ENCODE results near the gene MFF. TPM values are rescaled to one million over a fixed set of nuclear protein-coding genes. Genes with fewer than 3 reads are reported as not detected.

The MFF gene
- total and polyA plus RNA-seq, 2 of the 8 experiments (the other 6 are each of a cell fraction or from before 2014, with no cell fraction given) = 36.2 to 86.8 TPM

DNA sequence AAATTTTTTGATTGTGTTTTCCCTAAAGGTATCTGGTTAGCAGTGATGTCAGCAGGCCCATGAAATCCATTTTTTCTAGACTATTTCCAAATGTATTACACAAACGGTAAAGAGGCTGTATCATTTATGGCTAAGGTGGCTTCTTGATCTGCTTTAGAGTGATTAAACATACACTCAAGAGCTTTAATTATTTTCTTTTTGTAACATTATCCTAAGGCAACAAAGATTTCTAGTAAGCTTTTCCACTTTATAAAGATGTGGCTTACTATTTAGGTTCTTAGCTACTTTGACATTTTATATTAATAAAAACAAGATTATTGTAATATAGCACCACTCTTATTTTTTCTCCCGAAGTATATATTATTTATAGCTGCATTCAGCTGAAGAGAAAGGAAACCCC lies 16.5 kb downstream of the MFF start:
- no peak overlapping the region for H2BK120ac ChIP-seq (replicated peaks; ENCODE audit: low read depth, low read length)
- H4K20me1 ChIP-seq (replicated peaks in 1 of 2; ENCODE audit: control insufficient read depth in 1 of 2, insufficient read depth in 2 of 2, low read length in 2 of 2) = peaks cover 0 to 3% of the 10 kb centered on the region in 2 experiments
- DNase-seq (ENCODE audit: low read depth in 1 of 2, low spot score in 2 of 2) (no peak), FAIRE-seq (no peak)
- TF ChIP-seq SIX5 (IDR thresholded peaks at IDR 0.05; ENCODE audit: low read depth, low read length) = no peak
- TF ChIP-seq NRF1 (IDR thresholded peaks at IDR 0.05; ENCODE audit: low read depth, low read length) = no peak
- H3K27ac ChIP-seq (ENCODE audit: low read depth, low read length) = no peak overlapping the region
- CTCF ChIA-PET (ENCODE audit: partially characterized antibody) = no interaction called here
- POLR2A ChIA-PET (ENCODE audit: partially characterized antibody) = no interaction called here
- H2BK5ac ChIP-seq (ENCODE audit: low read depth, low read length) = no peak overlapping the region
- H4K91ac ChIP-seq (replicated peaks; ENCODE audit: insufficient read length, low read length) = no peak overlapping the region
- H2BK12ac ChIP-seq (ENCODE audit: low read depth, low read length) = no peak overlapping the region
- no peaks in the 10 kb centered on the region for H3K79me2 ChIP-seq (ENCODE audit: control insufficient read depth in 1 of 2, insufficient read depth in 2 of 2, low read length in 2 of 2)
- no peak overlapping the region for H2BK20ac ChIP-seq (ENCODE audit: low read length)
- no peak overlapping the region for H3K56ac ChIP-seq (replicated peaks; ENCODE audit: insufficient read length, low read depth, low read length)
- WGBS, 2 experiments (ENCODE audit: extremely low coverage in 1 of 2, insufficient coverage in 1 of 2, insufficient read length in 1 of 2, insufficient replicate concordance in 2 of 2, low coverage in 1 of 2, low lambda C conversion rate in 2 of 2, missing lambda C conversion rate in 1 of 2) = 91% methylated on average over 2 of the region's 2 CpGs; no CpG with 5 or more reads in 1 of the 2 experiments
- no peak overlapping the region for H2BK15ac ChIP-seq (ENCODE audit: low read length)
- no peak overlapping the region for H3K23ac ChIP-seq (ENCODE audit: insufficient read length)
- H2AK5ac ChIP-seq (ENCODE audit: low read depth, low read length) = no peak overlapping the region
- no peak overlapping the region for H4K5ac ChIP-seq (ENCODE audit: insufficient read length, low read depth, low read length)
- H2AFZ ChIP-seq (ENCODE audit: low read length) = no peak overlapping the region
- H3K36me3 ChIP-seq (ENCODE audit: control insufficient read depth in 2 of 4, insufficient read depth in 4 of 4, low read length in 3 of 4) = peaks cover 2 to 34% (median 3%) of the 10 kb centered on the region in 4 experiments; a peak in 2 of 8 replicates
- H3K4ac ChIP-seq (replicated peaks; ENCODE audit: insufficient read length, low read depth, low read length) = no peak overlapping the region
- H4K8ac ChIP-seq (ENCODE audit: extremely low read depth, insufficient read depth, low read length) = no peak overlapping the region
- no peak overlapping the region for H3K14ac ChIP-seq (ENCODE audit: insufficient read length)
- no peaks in the 10 kb centered on the region for H3K4me1 ChIP-seq (replicated peaks in 1 of 4; ENCODE audit: control insufficient read depth in 3 of 4, insufficient read depth in 4 of 4, low read length in 3 of 4)
- no peak overlapping the region for H3K4me3 ChIP-seq (ENCODE audit: extremely low read depth in 1 of 4, insufficient read depth in 2 of 4, low read depth in 3 of 4, low read length in 4 of 4)
- H3K23me2 ChIP-seq (ENCODE audit: low read depth, low read length) = no peaks in the 10 kb centered on the region
- H3K4me2 ChIP-seq (ENCODE audit: insufficient read depth in 1 of 2, low read depth in 2 of 2, low read length in 2 of 2) = no peak overlapping the region
- H3K79me1 ChIP-seq (ENCODE audit: low read depth, low read length) = no peaks in the 10 kb centered on the region
- H3K9ac ChIP-seq (replicated peaks in 1 of 4; ENCODE audit: extremely low read depth in 1 of 4, low read depth in 3 of 4, low read length in 3 of 4) = no peak overlapping the region
- H3K27me3 ChIP-seq (replicated peaks in 1 of 4; ENCODE audit: control insufficient read depth in 3 of 4, extremely low read depth in 1 of 4, insufficient read depth in 3 of 4, low read length in 3 of 4) = no peaks in the 10 kb centered on the region
- H3K9me3 ChIP-seq (ENCODE audit: insufficient read depth in 2 of 2, low read depth in 1 of 2, low read length in 1 of 2) = no peaks in the 10 kb centered on the region
- H3K18ac ChIP-seq (ENCODE audit: extremely low read depth, low read length) = no peak overlapping the region

All from H1 (cell line).